ENCODE measurements around the gene DEPDC7.

DNA sequence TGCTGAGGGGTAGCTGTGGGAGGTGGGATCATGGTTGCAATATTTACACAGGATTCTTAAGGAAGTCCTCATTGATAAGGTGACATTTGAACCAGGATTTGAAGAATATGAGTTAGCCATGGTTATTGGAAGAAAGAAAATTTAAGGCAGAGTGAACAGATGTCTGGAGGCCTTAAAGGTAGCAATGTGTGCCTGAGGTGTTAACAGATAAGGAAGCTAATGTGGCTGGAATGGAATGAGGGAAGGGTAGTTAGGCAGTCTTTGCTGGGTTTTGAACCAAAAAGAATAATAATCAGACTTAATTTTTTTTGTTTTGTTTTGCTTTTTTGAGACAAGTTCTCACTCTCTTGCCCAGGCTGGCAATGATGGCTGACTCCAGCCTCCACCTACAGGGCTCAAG is 9.7 kb upstream of the DEPDC7 start:
- TF ChIP-seq, protein P1, sequence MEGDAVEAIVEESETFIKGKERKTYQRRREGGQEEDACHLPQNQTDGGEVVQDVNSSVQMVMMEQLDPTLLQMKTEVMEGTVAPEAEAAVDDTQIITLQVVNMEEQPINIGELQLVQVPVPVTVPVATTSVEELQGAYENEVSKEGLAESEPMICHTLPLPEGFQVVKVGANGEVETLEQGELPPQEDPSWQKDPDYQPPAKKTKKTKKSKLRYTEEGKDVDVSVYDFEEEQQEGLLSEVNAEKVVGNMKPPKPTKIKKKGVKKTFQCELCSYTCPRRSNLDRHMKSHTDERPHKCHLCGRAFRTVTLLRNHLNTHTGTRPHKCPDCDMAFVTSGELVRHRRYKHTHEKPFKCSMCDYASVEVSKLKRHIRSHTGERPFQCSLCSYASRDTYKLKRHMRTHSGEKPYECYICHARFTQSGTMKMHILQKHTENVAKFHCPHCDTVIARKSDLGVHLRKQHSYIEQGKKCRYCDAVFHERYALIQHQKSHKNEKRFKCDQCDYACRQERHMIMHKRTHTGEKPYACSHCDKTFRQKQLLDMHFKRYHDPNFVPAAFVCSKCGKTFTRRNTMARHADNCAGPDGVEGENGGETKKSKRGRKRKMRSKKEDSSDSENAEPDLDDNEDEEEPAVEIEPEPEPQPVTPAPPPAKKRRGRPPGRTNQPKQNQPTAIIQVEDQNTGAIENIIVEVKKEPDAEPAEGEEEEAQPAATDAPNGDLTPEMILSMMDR (IDR thresholded peaks at IDR 0.05): no peak
- TF ChIP-seq TCF7L2 (IDR thresholded peaks at IDR 0.05; ENCODE audit: low read depth, low read length) (no peak), SIN3A (IDR thresholded peaks at IDR 0.05; ENCODE audit: borderline replicate concordance, insufficient read depth, low read depth, low read length) (no peak), POLR2AphosphoS5 (IDR thresholded peaks at IDR 0.05; ENCODE audit: low read depth, low read length) (no peak)
- TF ChIP-seq, protein P2, sequence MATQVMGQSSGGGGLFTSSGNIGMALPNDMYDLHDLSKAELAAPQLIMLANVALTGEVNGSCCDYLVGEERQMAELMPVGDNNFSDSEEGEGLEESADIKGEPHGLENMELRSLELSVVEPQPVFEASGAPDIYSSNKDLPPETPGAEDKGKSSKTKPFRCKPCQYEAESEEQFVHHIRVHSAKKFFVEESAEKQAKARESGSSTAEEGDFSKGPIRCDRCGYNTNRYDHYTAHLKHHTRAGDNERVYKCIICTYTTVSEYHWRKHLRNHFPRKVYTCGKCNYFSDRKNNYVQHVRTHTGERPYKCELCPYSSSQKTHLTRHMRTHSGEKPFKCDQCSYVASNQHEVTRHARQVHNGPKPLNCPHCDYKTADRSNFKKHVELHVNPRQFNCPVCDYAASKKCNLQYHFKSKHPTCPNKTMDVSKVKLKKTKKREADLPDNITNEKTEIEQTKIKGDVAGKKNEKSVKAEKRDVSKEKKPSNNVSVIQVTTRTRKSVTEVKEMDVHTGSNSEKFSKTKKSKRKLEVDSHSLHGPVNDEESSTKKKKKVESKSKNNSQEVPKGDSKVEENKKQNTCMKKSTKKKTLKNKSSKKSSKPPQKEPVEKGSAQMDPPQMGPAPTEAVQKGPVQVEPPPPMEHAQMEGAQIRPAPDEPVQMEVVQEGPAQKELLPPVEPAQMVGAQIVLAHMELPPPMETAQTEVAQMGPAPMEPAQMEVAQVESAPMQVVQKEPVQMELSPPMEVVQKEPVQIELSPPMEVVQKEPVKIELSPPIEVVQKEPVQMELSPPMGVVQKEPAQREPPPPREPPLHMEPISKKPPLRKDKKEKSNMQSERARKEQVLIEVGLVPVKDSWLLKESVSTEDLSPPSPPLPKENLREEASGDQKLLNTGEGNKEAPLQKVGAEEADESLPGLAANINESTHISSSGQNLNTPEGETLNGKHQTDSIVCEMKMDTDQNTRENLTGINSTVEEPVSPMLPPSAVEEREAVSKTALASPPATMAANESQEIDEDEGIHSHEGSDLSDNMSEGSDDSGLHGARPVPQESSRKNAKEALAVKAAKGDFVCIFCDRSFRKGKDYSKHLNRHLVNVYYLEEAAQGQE (IDR thresholded peaks at IDR 0.05; ENCODE audit: insufficient read depth in 1 of 2, low read depth in 2 of 2, low read length in 1 of 2): no peak

All from Panc1 (cell line).